ENCODE results near the gene STXBP1. TPM values are rescaled to one million over a fixed set of nuclear protein-coding genes. Genes with fewer than 3 reads are reported as not detected.
A peak's percentile ranks its signal among the peaks of the same experiment; 100 is the strongest.

Gene STXBP1
- total RNA-seq, 1 donor: 19.9 TPM

DNA sequence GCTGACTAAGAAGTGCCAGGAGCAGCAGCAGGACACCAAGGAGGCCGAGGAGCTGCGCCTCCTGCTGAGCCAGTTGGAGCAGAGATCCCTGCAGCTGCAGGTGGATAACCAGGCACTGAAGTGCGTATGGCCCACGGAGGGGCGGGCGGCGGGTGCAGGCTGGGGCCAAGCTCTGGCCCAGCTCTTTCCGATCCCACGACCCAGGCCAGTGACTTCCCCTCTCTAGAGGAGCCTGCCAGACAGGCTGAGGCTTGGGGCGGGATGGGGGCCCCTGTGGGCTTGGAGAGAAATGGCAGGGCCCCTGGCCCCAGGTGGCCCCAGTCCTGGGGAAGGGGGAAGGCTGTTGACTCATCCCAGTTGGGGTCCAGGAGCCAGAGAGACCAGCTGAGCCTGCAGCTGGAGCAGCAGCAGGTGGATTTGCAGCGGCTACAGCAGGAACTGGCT lies 99.8 kb downstream of the STXBP1 start:
- no peak for TF ChIP-seq CTCF (IDR thresholded peaks at IDR 0.05; ENCODE audit: insufficient read depth, low read depth, low read length)
- no peak overlapping the region for H3K4me3 ChIP-seq (ENCODE audit: low read depth, low read length)
- DNase-seq (ENCODE audit: low read depth): no peak

- H3K4me3 ChIP-seq (ENCODE audit: low read depth, low read length): no peak overlapping the region
- DNase-seq (ENCODE audit: low read depth): no peak
- no peak for TF ChIP-seq CTCF (IDR thresholded peaks at IDR 0.05; ENCODE audit: insufficient read depth, low read depth, low read length)
Observed at GRCh38 chr9:127712371-127712770, 100.3 kb downstream of the STXBP1 start.

GRCh38 chr9:127712867-127713266 lies 100.8 kb downstream of the STXBP1 start:
- DNase-seq (ENCODE audit: low read depth): no peak
- no peak for TF ChIP-seq CTCF (IDR thresholded peaks at IDR 0.05; ENCODE audit: insufficient read depth, low read depth, low read length)
- no peak overlapping the region for H3K4me3 ChIP-seq (ENCODE audit: low read depth, low read length)

DNA sequence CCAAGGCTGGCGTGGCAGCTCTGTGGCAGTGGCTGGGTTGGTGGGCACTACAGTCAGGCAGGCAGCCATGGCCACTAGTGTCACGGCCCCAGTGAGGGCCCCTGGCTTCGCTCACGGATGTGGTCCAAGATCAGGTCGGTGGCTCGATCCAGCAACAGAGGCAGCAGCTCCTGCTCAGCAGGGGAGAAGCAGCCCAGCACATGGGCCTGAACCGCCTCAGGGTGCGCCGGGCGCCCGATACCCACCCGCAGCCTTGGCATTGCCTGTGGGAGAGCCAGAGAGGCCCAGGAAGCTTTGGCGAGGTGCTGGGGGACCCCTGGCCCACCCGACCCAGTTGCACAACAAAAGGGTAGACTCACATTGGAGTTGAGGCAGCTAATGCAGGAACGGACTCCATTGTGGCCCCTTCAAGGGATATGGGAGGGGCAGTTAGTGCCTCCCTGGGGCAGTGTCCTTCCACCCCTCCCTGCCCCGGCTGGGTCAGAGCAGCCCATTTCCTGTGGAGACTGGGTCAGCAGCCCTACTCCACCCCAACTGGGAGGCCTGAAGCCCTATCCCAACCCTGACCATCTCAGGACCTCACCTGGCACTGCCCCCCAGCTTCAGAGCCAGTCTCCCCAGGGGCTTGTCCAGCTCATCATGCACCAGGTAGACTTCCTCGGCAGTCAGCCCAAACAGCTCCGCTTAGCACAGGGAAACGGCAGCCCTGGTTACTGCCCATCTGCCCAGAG lies 102.1 kb downstream of the STXBP1 start:
- no peak for DNase-seq (ENCODE audit: low read depth)
- H3K4me3 ChIP-seq (ENCODE audit: low read depth, low read length): peak overlapping the region; percentile 71
- TF ChIP-seq CTCF (IDR thresholded peaks at IDR 0.05; ENCODE audit: insufficient read depth, low read depth, low read length): no peak

DNA sequence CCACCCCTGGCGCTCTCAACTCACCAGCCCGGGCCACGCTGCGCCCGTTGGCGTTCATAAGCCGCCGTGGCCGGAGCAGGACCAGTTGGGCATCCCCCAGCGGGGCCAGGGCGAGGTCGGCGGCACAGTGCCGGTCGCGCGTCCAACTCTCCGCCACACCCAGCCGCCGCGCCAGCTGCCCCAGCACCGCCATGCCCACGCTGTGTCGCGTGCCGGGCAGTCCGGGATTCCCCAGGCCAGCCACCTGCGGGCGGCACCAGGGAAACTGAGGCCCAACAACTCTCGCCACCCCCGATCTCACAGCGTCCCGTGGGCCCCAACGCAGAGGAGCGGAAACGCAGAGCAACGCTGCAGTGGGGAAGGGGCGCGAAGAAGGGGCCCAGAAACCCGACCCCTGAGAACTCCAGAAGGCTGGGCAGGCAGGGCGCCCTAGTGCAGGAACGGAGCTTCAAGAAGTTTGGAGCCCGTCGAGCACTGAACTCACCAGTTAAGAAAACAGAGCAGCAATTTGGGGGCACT lies 102.9 kb downstream of the STXBP1 start:
- no peak for DNase-seq (ENCODE audit: low read depth)
- TF ChIP-seq CTCF (IDR thresholded peaks at IDR 0.05; ENCODE audit: insufficient read depth, low read depth, low read length): no peak
- H3K4me3 ChIP-seq (ENCODE audit: low read depth, low read length): peak overlapping the region; percentile 71

DNA sequence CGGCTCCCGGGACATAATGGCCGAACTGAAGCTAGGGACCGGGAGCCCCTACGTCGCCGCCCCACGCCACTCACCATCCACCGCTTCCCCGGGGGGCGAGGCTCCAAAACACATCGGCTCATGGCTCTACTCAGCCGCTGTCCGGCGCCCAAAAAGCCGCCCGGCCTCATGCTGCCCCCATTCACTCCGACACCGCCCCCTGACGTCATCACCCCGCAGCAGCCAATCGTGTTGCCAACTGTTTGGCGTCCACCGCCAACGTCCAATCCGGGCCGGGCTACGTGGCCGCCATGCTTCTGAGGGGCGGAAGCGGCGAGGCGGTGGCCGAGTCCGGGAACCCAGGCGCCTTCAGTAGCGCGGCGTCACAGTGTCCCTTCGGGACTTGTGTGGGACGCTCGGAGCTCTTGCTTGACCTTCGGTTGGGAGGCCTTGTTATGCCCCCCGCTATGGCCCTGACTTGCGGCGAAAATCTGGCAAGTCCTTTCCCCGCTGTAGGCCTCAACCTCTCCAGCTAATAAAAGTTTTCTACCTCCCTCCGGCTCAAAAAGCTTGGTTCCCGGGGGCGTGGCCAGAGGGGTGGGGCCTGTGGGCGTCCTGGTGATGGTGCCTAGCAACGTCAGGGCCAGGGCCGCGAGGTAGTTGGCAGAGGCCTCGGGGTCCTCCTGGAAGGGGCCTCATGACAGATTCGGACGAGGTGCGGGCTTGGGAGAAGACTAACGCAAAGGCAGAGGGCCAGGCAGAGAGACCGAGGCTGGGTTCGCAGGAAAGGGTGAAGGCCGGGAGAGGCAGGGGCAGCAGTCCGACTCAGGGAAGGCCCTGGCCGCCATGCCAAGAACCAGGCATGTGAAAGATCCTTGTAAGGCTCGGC lies 103.6 kb downstream of the STXBP1 start, which contains the start of the genes PTRH1 and TTC16:
Gene PTRH1, minus strand, starts transcription at position 194 of the 868 bp plus-strand sequence. Its CDS starts 24 bp downstream, at position 170.
Gene TTC16, plus strand, starts transcription at position 610 of the 868 bp plus-strand sequence. Its CDS starts 67 bp downstream, at position 677.
- peak within 1 kb of the TSS; percentile 71 for H3K4me3 ChIP-seq (ENCODE audit: low read depth, low read length)
- peak; percentile 96 for DNase-seq (ENCODE audit: low read depth)
- TF ChIP-seq CTCF (IDR thresholded peaks at IDR 0.05; ENCODE audit: insufficient read depth, low read depth, low read length): no peak

Measured in fibroblast of villous mesenchyme (primary cell).